Type B pancreatic cell (in vitro differentiated cells): Measurements from ENCODE around the gene PHC2. TPM values are rescaled to one million over a fixed set of nuclear protein-coding genes. Genes with fewer than 3 reads are reported as not detected.
A peak's percentile ranks its signal among the peaks of the same experiment; 100 is the strongest.

Source experiments
- DNase-seq: peaks from one replicate; pipeline ENCODE4 v3.0.0; 2021; ENCODE audit warnings: mixed read lengths; ENCODE audit not compliant: unreplicated experiment; ENCODE audit errors: extremely low spot score
- H3K27ac Mint-ChIP-seq: 2 replicates; pipeline ENCODE4 v1.8.0; 2021; ENCODE audit warnings: mild to moderate bottlenecking, mixed read lengths
- H3K27me3 Mint-ChIP-seq: 2 replicates; pipeline ENCODE4 v1.8.0; 2021; ENCODE audit warnings: mixed read lengths
- H3K36me3 Mint-ChIP-seq: 2 replicates; pipeline ENCODE4 v1.8.0; 2021; ENCODE audit warnings: mixed read lengths
- H3K4me1 Mint-ChIP-seq: one replicate; pipeline ENCODE4 v1.8.0; 2021; ENCODE audit warnings: mixed read lengths; ENCODE audit not compliant: unreplicated experiment
- H3K4me3 Mint-ChIP-seq: 2 replicates; pipeline ENCODE4 v1.8.0; 2021; ENCODE audit warnings: mild to moderate bottlenecking, mixed read lengths
- H3K9me3 Mint-ChIP-seq: 2 replicates; pipeline ENCODE4 v1.8.0; 2021; ENCODE audit warnings: mixed read lengths
- CTCF ChIP-seq: fragments of 200-600 bp; sonication (generic); conservative IDR thresholded peaks from 2 replicates; pipeline ENCODE4 v1.5.0; 2021; ENCODE audit warnings: antibody characterized with exemption, mild to moderate bottlenecking
- total RNA-seq: library from RNA; stranded (reverse); gene quantifications from 2 replicates; pipeline ENCODE4 v1.2.1, GENCODE V29; 2021; ENCODE audit warnings: low replicate concordance

PHC2 gene
- total RNA-seq, 1 donor from 2014 or later = 106 TPM

DNA sequence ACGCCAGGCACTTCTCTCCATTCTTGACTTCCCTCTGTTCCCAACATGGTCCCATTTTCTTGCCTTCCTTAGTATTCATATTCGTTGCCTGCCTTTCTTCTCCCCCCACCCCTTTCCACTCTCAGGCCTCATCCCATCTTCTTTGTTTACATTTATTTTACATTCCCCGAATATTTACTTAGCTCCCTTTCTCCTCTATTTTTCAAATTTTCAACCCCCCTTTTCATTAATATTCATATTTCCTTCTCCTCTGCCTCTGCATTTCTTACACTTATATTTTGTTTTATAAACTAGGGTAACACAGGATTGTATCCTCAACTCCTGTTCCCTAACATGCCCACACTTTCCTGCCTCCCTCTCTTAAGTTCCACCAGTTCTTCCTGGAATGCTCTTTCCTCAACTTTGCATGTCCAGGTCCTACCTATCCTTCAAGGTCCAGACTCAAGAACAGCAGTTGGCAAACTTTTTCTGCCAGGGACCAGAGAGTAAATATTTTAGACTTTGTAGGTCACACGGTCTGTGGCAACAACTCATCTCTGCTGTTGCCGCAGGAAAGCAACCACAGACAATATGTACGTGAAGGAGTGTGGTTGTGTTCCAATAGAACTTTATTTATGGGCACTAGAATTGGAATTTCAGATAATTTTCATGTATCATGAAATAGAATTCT lies 80.1 kb downstream of the PHC2 start:
- no peaks in the 10 kb centered on the region for H3K27me3 Mint-ChIP-seq
- H3K4me1 Mint-ChIP-seq = peaks cover 62% of the 10 kb centered on the region
- peak overlapping the region; percentile 89 for H3K27ac Mint-ChIP-seq
- H3K4me3 Mint-ChIP-seq = peak overlapping the region; percentile 93
- DNase-seq = no peak
- H3K9me3 Mint-ChIP-seq = no peaks in the 10 kb centered on the region
- H3K36me3 Mint-ChIP-seq = peaks cover 15% of the 10 kb centered on the region
- no peak for TF ChIP-seq CTCF

DNA sequence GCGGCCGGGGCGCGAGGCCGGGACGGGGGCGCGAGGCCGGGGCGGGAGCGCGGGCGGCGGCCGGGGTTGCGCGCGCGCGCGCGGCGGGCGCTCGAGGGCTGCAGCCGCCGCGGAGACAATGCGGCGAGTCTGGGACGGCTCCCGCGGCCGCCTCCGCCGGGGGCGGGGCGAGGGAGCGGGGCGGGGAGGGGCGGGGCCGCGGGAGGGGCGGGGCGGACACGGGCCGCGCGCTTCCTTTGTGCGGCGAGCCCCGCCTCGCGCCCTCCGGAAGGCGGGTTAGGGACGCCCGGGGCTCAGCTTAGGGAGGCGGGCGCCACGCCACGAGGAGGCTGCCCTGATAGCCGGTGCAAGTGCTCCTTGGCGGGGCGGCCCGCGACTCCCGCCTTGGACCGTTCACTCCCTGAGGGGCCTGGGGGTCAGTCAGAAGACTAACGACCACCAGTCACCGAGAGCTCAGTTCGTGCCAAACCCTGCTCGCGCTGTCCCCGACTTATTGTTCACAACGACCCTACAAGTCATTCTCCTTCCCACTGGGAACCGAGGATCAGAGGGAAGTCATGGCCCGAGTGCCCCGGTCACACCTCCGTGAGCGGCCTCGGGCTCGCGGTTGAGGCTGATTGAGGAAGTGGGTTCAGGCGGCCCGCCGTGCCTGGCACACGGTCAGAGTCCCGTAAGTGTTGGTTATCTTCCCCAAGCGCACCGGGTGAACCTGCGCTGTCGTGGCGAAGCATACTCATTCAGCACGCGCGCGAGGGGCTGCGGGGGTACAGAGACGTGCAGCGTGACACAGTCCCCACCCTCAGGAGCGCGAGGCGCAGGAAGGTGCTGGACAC lies 80.9 kb downstream of the PHC2 start:
- Mint-ChIP-seq H3K27ac (peak overlapping the region; percentile 89), H3K27me3 (no peaks in the 10 kb centered on the region), H3K9me3 (no peaks in the 10 kb centered on the region), H3K4me3 (peak overlapping the region; percentile 93), H3K36me3 (peaks cover 17% of the 10 kb centered on the region), H3K4me1 (peaks cover 61% of the 10 kb centered on the region)
- DNase-seq = peak; percentile 88
- TF ChIP-seq CTCF = no peak

DNA sequence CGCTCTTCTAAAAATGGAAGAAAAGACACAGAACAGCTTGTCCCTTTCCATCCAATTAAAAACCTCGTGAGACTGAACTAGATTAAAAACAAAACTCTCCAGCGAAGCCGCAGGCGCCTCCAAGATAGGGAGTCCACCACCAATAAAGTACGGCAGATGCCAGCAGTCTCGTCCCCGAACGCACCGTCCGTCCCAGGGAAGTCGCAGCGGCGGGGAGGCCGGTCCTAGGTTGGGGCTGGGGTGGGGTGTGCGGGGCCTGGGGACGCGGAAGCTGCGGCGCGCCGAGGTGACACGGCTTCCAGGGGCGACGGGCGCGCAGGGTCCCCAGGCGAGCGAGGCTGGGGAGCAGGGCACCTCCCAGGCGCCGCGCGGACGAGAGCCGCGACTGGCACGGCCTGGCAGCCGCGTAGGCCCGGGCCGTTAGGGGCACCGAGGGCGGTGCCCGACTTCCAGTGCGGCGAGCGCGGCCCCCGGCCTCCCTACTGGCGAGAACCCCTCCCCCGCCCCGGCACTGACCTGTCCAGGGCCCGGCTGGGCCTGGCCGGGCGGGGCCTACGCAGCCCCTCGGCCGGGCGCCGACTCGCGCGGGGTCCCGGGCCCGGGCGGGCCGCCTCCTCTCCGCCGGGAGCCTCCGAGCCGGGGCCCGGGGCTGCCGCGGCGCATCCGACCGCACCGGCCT lies 81.7 kb downstream of the PHC2 start:
- no peaks in the 10 kb centered on the region for H3K9me3 Mint-ChIP-seq
- H3K27ac Mint-ChIP-seq = peak overlapping the region; percentile 89
- H3K36me3 Mint-ChIP-seq = peaks cover 19% of the 10 kb centered on the region
- no peak for TF ChIP-seq CTCF
- peak overlapping the region; percentile 92 for H3K4me3 Mint-ChIP-seq
- peaks cover 63% of the 10 kb centered on the region for H3K4me1 Mint-ChIP-seq
- H3K27me3 Mint-ChIP-seq = no peaks in the 10 kb centered on the region
- DNase-seq = no peak

- H3K4me3 Mint-ChIP-seq = peak overlapping the region; percentile 92
- H3K36me3 Mint-ChIP-seq = peaks cover 19% of the 10 kb centered on the region
- DNase-seq = no peak
- peaks cover 69% of the 10 kb centered on the region for H3K4me1 Mint-ChIP-seq
- no peak for TF ChIP-seq CTCF
- H3K27ac Mint-ChIP-seq = peak overlapping the region; percentile 89
- no peaks in the 10 kb centered on the region for H3K27me3 Mint-ChIP-seq
- H3K9me3 Mint-ChIP-seq = no peaks in the 10 kb centered on the region
These were observed 82.2 kb downstream of the PHC2 start for GRCh38 chr1:33348676-33349080.

GRCh38 chr1:33348194-33348593 lies 82.7 kb downstream of the PHC2 start:
- Mint-ChIP-seq H3K27me3 (no peaks in the 10 kb centered on the region), H3K4me3 (peak overlapping the region; percentile 92)
- no peak for TF ChIP-seq CTCF

More at GRCh38 chr1:33348194-33348593, 82.7 kb downstream of the PHC2 start:
- DNase-seq = no peak
- Mint-ChIP-seq H3K4me1 (peaks cover 67% of the 10 kb centered on the region), H3K9me3 (no peaks in the 10 kb centered on the region), H3K27ac (peak overlapping the region; percentile 89), H3K36me3 (peaks cover 19% of the 10 kb centered on the region)
